Body of pancreas (tissue), 4 donors: ENCODE measurements around the gene SLC25A25. TPM values are rescaled to one million over a fixed set of nuclear protein-coding genes. Genes with fewer than 3 reads are reported as not detected.

Experiments used
- ATAC-seq: fragments of 150-250 bp; one replicate; pipeline ENCODE4 v1.9.1; 2016
- DNase-seq, 4 donors: peaks; one replicate each; pipeline ENCODE4 v3.0.0-alpha.2; 2019
- H3K27ac ChIP-seq, 4 donors: fragments of 200-600 bp; sonication (generic); 1 replicate in 3 of 4; 2 replicates in 1 of 4; pipeline versions ENCODE4 v1.5.1 to v1.6.1; 2016 to 2019; ENCODE audit warnings: mild to moderate bottlenecking in 1 of 4, mixed read lengths in 1 of 4, moderate library complexity in 1 of 4
- H3K27me3 ChIP-seq, 2 donors: fragments of 200-600 bp; sonication (generic); one replicate each; pipeline ENCODE4 v1.6.0; 2016; ENCODE audit warnings: mild to moderate bottlenecking in 1 of 2
- H3K36me3 ChIP-seq, 2 donors: fragments of 200-600 bp; sonication (generic); replicated peaks in 1 of 2; 2 replicates each; pipeline ENCODE4 v1.5.1; 2016; ENCODE audit warnings: low read depth in 2 of 2; ENCODE audit not compliant: insufficient read depth in 1 of 2
- H3K4me1 ChIP-seq: fragments of 200-600 bp; sonication (generic); one replicate; pipeline ENCODE4 v1.6.0; 2016
- H3K4me3 ChIP-seq, 2 donors: fragments of 200-600 bp; sonication (generic); 1 replicate in 1 of 2; 2 replicates in 1 of 2; pipeline ENCODE4 v1.5.1; 2016 to 2019
- H3K9me3 ChIP-seq, 3 donors: fragments of 200-600 bp; sonication (generic); 1 replicate in 2 of 3; 2 replicates in 1 of 3; pipeline ENCODE4 v1.5.1; 2016
- POLR2A ChIP-seq, 3 donors: fragments of 450-650 bp; IDR thresholded peaks; one replicate each; pipeline ENCODE4 v1.6.1; 2016; ENCODE audit warnings: antibody characterized with exemption in 3 of 3, mild to moderate bottlenecking in 2 of 3
- WGBS, 2 donors: methylation state at CpG; one replicate each; pipeline ENCODE4 v1.1.5; 2017; 5-methylcytosine and 5-hydroxymethylcytosine counted together
- intact Hi-C: fragments of 100-400 bp; cut with DNase I; formaldehyde crosslinking; loops from one replicate; pipeline ENCODE4 v1.15.1; 2023
- total RNA-seq, 2 donors: library from RNA; depleted of rRNA; stranded (reverse); fragments of >200 nt; gene quantifications; one replicate each; pipeline ENCODE4 v1.1.0, GENCODE V29; 2016
- TF ChIP-seq, protein P1 (sequence below), 7 experiments: fragments of 450-650 bp in 4 of 7; fragments of 200-600 bp in 3 of 7; sonication (generic) in 3 of 7; IDR thresholded peaks; one replicate each; pipeline ENCODE4 v1.5.1; 2016 to 2019; ENCODE audit warnings: antibody characterized with exemption in 7 of 7

Gene SLC25A25
- total RNA-seq, 2 donors from 2014 or later = 31.4 to 36.6 TPM

DNA sequence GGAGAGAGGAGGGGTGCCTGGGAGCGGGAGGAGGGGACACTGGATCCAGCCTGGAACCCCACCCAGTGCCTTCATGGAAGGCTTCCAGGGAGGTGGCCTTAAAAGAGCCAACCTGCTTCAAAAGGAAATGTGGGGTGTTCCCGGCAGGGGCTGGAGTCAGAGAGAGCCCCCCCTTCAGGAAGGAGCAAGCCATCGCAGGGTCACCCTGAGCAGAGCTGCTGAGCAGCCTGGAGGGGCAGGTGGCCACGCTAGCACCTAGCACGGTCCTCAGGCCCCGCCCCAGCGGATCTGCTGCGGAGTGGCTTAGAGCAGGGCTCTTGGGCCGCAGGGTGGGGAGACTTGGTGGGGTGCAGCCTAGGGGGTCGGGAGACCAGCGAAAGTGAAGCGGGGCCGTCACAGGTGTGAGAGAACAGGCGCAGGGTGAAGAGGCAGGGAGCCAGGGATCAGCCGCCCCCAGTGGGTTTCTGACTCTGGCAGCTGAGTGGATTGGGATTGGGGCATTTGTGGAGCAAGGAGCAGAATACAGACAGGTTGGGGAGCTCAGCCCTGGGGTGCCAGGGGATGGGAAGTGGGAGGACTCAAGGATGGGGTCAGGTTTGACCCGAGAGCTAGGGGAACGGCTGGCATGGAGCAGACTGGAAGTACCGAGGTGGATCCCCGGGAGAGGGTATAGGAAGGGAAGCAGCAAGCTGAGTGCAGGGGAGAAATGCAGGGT lies 82.7 kb downstream of the SLC25A25 start:
- Histone ChIP-seq H3K4me3 (no peak overlapping the region), H3K27ac (peak overlapping the region in 2 of 4 donors; percentile 78 to 87)

GRCh38 chr9:128151309-128152132 lies 83.5 kb downstream of the SLC25A25 start:
- H3K36me3 ChIP-seq = no peaks in the 10 kb centered on the region
- H3K27ac ChIP-seq = no peak overlapping the region
- TF ChIP-seq, protein P1, sequence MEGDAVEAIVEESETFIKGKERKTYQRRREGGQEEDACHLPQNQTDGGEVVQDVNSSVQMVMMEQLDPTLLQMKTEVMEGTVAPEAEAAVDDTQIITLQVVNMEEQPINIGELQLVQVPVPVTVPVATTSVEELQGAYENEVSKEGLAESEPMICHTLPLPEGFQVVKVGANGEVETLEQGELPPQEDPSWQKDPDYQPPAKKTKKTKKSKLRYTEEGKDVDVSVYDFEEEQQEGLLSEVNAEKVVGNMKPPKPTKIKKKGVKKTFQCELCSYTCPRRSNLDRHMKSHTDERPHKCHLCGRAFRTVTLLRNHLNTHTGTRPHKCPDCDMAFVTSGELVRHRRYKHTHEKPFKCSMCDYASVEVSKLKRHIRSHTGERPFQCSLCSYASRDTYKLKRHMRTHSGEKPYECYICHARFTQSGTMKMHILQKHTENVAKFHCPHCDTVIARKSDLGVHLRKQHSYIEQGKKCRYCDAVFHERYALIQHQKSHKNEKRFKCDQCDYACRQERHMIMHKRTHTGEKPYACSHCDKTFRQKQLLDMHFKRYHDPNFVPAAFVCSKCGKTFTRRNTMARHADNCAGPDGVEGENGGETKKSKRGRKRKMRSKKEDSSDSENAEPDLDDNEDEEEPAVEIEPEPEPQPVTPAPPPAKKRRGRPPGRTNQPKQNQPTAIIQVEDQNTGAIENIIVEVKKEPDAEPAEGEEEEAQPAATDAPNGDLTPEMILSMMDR (IDR thresholded peaks at IDR 0.05) = no peak
- TF ChIP-seq POLR2A (IDR thresholded peaks at IDR 0.05) = no peak
- H3K27me3 ChIP-seq = no peaks in the 10 kb centered on the region
- peaks cover 31% of the 10 kb centered on the region for H3K4me1 ChIP-seq
- ATAC-seq = no peak
- 83 to 86% methylated on average over 17 to 18 of the region's 18 CpGs for WGBS, 2 donors
- intact Hi-C loops = no loop called here
- DNase-seq = no peak
- no peaks in the 10 kb centered on the region for H3K9me3 ChIP-seq
- H3K4me3 ChIP-seq = no peak overlapping the region

More for the DNA sequence above, 82.7 kb downstream of the SLC25A25 start:
- Histone ChIP-seq H3K4me1 (peaks cover 31% of the 10 kb centered on the region), H3K9me3 (no peaks in the 10 kb centered on the region), H3K36me3 (no peaks in the 10 kb centered on the region), H3K27me3 (no peaks in the 10 kb centered on the region)
- intact Hi-C loops = no loop called here
- 71 to 85% methylated on average over 18 to 19 of the region's 19 CpGs for WGBS, 2 donors
- no peak for ATAC-seq
- no peak for TF ChIP-seq POLR2A (IDR thresholded peaks at IDR 0.05)
- TF ChIP-seq, protein P1 (IDR thresholded peaks at IDR 0.05) = no peak
- DNase-seq = no peak

DNA sequence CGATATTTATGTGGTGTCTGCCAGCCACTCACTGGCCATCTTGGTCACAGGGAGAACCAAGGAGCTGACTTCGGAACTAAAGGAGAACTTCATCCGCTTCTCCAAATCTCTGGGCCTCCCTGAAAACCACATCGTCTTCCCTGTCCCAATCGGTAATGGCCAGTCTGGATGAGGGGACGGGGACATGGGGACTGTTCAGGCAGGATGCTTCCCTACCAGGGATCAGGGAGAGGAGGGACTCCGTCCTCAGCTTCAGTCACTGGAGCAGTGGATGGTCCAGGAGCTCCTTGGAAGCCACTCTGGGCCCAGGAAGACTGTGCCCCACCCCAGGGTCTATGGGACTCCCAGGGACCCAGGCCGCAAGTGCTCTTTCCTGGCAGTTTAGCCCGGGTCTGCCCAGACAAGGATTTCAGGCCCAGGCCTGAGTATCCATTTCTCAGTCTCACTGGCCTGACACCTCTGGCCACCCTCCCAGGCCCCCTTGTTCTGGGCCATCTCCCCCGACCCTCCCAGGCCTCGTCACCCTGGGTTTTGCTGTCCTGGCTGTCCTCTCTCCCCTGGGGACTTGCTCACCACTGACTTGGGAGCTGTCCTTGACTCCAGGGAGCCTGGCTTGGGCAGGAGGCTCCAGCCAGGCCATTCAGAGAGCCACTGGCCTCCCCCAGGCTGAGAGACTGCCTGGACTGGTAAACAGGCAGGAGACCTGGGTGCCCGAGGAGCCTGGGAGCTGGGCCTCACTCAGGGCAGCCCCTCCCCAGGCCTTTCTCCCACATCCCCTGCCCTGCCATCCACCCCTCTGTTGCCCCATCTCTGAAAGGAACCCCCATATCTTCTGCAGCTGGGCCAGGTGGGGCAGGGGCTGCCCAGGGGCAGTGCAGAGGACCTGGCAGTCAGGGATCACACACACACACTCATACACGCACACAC lies 84.4 kb downstream of the SLC25A25 start:
- TF ChIP-seq, protein P1 (IDR thresholded peaks at IDR 0.05) = no peak
- TF ChIP-seq POLR2A (IDR thresholded peaks at IDR 0.05) = no peak
- no peaks in the 10 kb centered on the region for H3K9me3 ChIP-seq
- intact Hi-C loops = no loop called here

DNA sequence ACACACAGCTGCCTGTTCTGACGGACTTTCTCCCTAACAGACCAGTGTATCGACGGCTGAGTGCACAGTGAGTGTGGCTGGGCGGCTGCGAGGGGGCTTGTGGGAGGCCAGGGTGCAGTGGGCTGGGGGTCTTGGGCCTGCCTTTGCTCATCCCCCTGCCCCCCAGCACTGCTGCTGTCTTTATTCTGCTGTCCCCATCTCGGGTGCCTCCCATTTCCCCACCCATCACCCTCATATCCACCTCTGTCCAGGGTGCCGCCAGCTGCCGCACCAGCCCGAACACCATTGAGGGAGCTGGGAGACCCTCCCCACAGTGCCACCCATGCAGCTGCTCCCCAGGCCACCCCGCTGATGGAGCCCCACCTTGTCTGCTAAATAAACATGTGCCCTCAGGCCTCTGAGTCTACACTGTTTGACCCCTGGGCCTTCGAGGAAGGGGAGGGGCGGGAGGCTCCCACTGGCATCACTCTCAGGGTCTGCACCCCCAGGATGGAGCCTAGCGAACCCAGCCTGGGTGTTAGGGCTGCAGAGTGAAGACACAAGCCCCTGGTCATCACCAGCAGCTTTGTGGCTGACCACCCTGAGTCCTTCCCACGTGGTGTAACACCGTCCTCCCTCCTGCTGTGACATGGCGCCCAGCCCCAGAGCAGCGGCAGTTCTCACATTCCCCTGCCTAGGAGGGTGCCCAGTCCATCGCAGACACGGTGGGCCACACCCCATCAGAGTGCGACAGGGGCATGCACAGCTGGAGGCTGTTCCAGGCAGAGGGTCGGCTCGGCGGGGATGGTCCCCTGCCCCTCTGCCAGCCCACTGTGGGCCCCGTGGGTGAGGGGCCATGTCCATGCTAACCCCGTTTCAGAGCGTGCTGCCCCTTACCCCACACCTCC lies 85.3 kb downstream of the SLC25A25 start:
- Histone ChIP-seq H3K27ac (no peak overlapping the region), H3K9me3 (no peaks in the 10 kb centered on the region), H3K36me3 (no peaks in the 10 kb centered on the region), H3K27me3 (no peaks in the 10 kb centered on the region), H3K4me3 (no peak overlapping the region), H3K4me1 (peaks cover 25% of the 10 kb centered on the region)
- ATAC-seq (no peak), DNase-seq (no peak)
- intact Hi-C loops = no loop called here
- TF ChIP-seq POLR2A (IDR thresholded peaks at IDR 0.05) = no peak
- TF ChIP-seq, protein P1 (IDR thresholded peaks at IDR 0.05) = no peak
- WGBS, 2 donors = 76 to 83% methylated on average over 13 to 26 of the region's 26 CpGs

More for the DNA sequence above, 84.4 kb downstream of the SLC25A25 start:
- DNase-seq (no peak), ATAC-seq (no peak)
- Histone ChIP-seq H3K4me3 (no peak overlapping the region), H3K4me1 (peaks cover 31% of the 10 kb centered on the region), H3K27me3 (no peaks in the 10 kb centered on the region), H3K36me3 (no peaks in the 10 kb centered on the region), H3K27ac (no peak overlapping the region)
- WGBS, 2 donors = 84 to 86% methylated on average over 6 to 13 of the region's 13 CpGs
